Neural cell (in vitro differentiated cells): ENCODE data around the gene LILRB5. TPM values are rescaled to one million over a fixed set of nuclear protein-coding genes. Genes with fewer than 3 reads are reported as not detected.
"Not testable (repeated sequence)": the region's sequence is repeated elsewhere in the genome, so short reads cannot be mapped to it uniquely, and the experiment has no call there.

Experiments used
- H2AFZ ChIP-seq: fragments of 200-600, 300-800 bp; sonication (generic), shearing (Covaris generic); 2 replicates; pipeline ENCODE4 v1.6.0; 2014; ENCODE audit warnings: low read depth, mild to moderate bottlenecking, antibody characterized with exemption, low read length, moderate library complexity
- H3F3A ChIP-seq: fragments of 200-600 bp; shearing (Covaris generic); 2 replicates; pipeline ENCODE4 v1.6.1; 2016; ENCODE audit warnings: mild to moderate bottlenecking, moderate library complexity, mixed read lengths, antibody characterized with exemption, low read length; ENCODE audit not compliant: insufficient read depth, poor library complexity, severe bottlenecking
- H3K27ac ChIP-seq: fragments of 200-600, 300-800 bp; sonication (generic), shearing (Covaris generic); 2 replicates; pipeline ENCODE4 v1.5.1; 2014; ENCODE audit warnings: mild to moderate bottlenecking, low read length, moderate library complexity
- H3K27me3 ChIP-seq: fragments of 300-800, 200-600 bp; sonication (generic), shearing (Covaris generic); 2 replicates; pipeline ENCODE4 v1.6.0; 2014; ENCODE audit warnings: mild to moderate bottlenecking, low read depth, low read length, moderate library complexity; ENCODE audit not compliant: insufficient read depth
- H3K36me3 ChIP-seq: fragments of 300-800, 200-600 bp; sonication (generic), shearing (Covaris generic); 2 replicates; pipeline ENCODE4 v1.5.1; 2014; ENCODE audit warnings: mild to moderate bottlenecking, antibody characterized with exemption, low read length, moderate library complexity; ENCODE audit not compliant: insufficient read depth
- H3K4me2 ChIP-seq: fragments of 300-800, 200-600 bp; sonication (generic), shearing (Covaris generic); 2 replicates; pipeline ENCODE4 v1.6.0; 2014; ENCODE audit warnings: mild to moderate bottlenecking, low read length
- H3K4me3 ChIP-seq: fragments of 300-800, 200-600 bp; sonication (generic), shearing (Covaris generic); 2 replicates; pipeline ENCODE4 v1.5.1; 2014; ENCODE audit warnings: mild to moderate bottlenecking, low read length, moderate library complexity
- H3K79me2 ChIP-seq: fragments of 200-600 bp; shearing (Covaris generic); replicated peaks from 2 replicates; pipeline ENCODE4 v1.6.0; 2014; ENCODE audit warnings: mild to moderate bottlenecking, low read length, moderate library complexity; ENCODE audit not compliant: insufficient read depth
- H3K9ac ChIP-seq: fragments of 300-800, 200-600 bp; sonication (generic), shearing (Covaris generic); 2 replicates; pipeline ENCODE4 v1.6.1; 2016; ENCODE audit warnings: mild to moderate bottlenecking, low read length, mixed read lengths
- H3K9me2 ChIP-seq: fragments of 200-600 bp; shearing (Covaris generic); 2 replicates; pipeline ENCODE4 v1.6.1; 2016; ENCODE audit warnings: mild to moderate bottlenecking, low read length, mixed read lengths; ENCODE audit not compliant: insufficient read depth
- H3K9me3 ChIP-seq: fragments of 200-600, 300-800 bp; sonication (generic), shearing (Covaris generic); 2 replicates; pipeline ENCODE4 v1.6.1; 2016; ENCODE audit warnings: mild to moderate bottlenecking, mixed run types, low read length, moderate library complexity, mixed read lengths
- H4K20me1 ChIP-seq: fragments of 200-600 bp; shearing (Covaris generic); 2 replicates; pipeline ENCODE4 v1.6.1; 2016; ENCODE audit warnings: mild to moderate bottlenecking, mixed run types; ENCODE audit not compliant: insufficient read depth
- CTCF ChIP-seq: fragments of 450-650 bp; IDR thresholded peaks from 2 replicates; pipeline ENCODE4 v1.5.1; 2014; ENCODE audit warnings: antibody characterized with exemption, mild to moderate bottlenecking, moderate library complexity; ENCODE audit not compliant: poor library complexity, severe bottlenecking
- EP300 ChIP-seq: fragments of 450-650 bp; conservative IDR thresholded peaks from 2 replicates; pipeline ENCODE4 v1.6.1; 2014; ENCODE audit warnings: antibody characterized with exemption, mild to moderate bottlenecking, moderate library complexity; ENCODE audit not compliant: poor library complexity, severe bottlenecking
- EZH2 ChIP-seq: fragments of 200-600, 300-800 bp; shearing (Covaris generic), sonication (generic); IDR thresholded peaks from 2 replicates; pipeline ENCODE4 v1.6.1; 2014; ENCODE audit warnings: antibody characterized with exemption, low read length, borderline replicate concordance, mild to moderate bottlenecking; ENCODE audit not compliant: insufficient read depth, poor library complexity, severe bottlenecking
- MXI1 ChIP-seq: fragments of 450-650 bp; conservative IDR thresholded peaks from 2 replicates; pipeline ENCODE4 v1.6.1; 2014; ENCODE audit warnings: antibody characterized with exemption, mild to moderate bottlenecking; ENCODE audit not compliant: poor library complexity, severe bottlenecking
- POLR2AphosphoS5 ChIP-seq: IDR thresholded peaks from 2 replicates; pipeline ENCODE4 v1.6.1; 2012
- RAD21 ChIP-seq: fragments of 450-650 bp; conservative IDR thresholded peaks from 2 replicates; pipeline ENCODE4 v1.6.1; 2014; ENCODE audit warnings: antibody characterized with exemption, mild to moderate bottlenecking, moderate library complexity
- REST ChIP-seq: IDR thresholded peaks from 2 replicates; pipeline ENCODE4 v1.6.1; 2012; ENCODE audit warnings: borderline replicate concordance
- SMC3 ChIP-seq: fragments of 450-650 bp; conservative IDR thresholded peaks from 2 replicates; pipeline ENCODE4 v1.6.1; 2014; ENCODE audit warnings: antibody characterized with exemption, mild to moderate bottlenecking, moderate library complexity; ENCODE audit not compliant: poor library complexity
- TAF1 ChIP-seq: IDR thresholded peaks from 2 replicates; pipeline ENCODE4 v1.6.1; 2012; ENCODE audit warnings: low read depth
- polyA plus RNA-seq: library from polyadenylated mRNA; depleted of rRNA; stranded (reverse); fragments of >200 nt; gene quantifications from 2 replicates; pipeline ENCODE4 v1.2.3, GENCODE V29; 2014

LILRB5 gene
- polyA plus RNA-seq, 1 donor from 2014 or later = not detected

- H3K27ac ChIP-seq = no peak overlapping the region
Observed at GRCh38 chr19:54297759-54298305, 40.8 kb upstream of the LILRB5 start.

GRCh38 chr19:54294539-54294938, 37.5 kb upstream of the LILRB5 start:
- Histone ChIP-seq H3K9me3 (no peaks in the 10 kb centered on the region), H4K20me1 (no peaks in the 10 kb centered on the region), H3K27ac (no peak overlapping the region), H3K79me2 (no peaks in the 10 kb centered on the region), H3K27me3 (no peaks in the 10 kb centered on the region), H3K9me2 (no peaks in the 10 kb centered on the region), H2AFZ (no peak overlapping the region), H3K4me2 (no peak overlapping the region), H3K4me3 (no peak overlapping the region), H3F3A (no peaks in the 10 kb centered on the region), H3K9ac (no peak overlapping the region), H3K36me3 (no peaks in the 10 kb centered on the region)
- TF ChIP-seq SMC3 (no peak), CTCF (no peak), MXI1 (no peak), TAF1 (no peak), POLR2AphosphoS5 (no peak), REST (no peak), RAD21 (no peak), EP300 (no peak), EZH2 (no peak)

More at GRCh38 chr19:54297759-54298305, 40.8 kb upstream of the LILRB5 start:
- Histone ChIP-seq H3K27me3 (no peaks in the 10 kb centered on the region), H3K36me3 (no peaks in the 10 kb centered on the region), H3K79me2 (no peaks in the 10 kb centered on the region), H3K9ac (no peak overlapping the region), H4K20me1 (no peaks in the 10 kb centered on the region), H3K9me3 (no peaks in the 10 kb centered on the region), H2AFZ (no peak overlapping the region), H3K4me3 (no peak overlapping the region), H3F3A (no peaks in the 10 kb centered on the region), H3K4me2 (no peak overlapping the region), H3K9me2 (no peaks in the 10 kb centered on the region)
- TF ChIP-seq EZH2 = no peak
- no peak for TF ChIP-seq TAF1
- TF ChIP-seq MXI1 = no peak
- no peak for TF ChIP-seq REST

- H3K36me3 ChIP-seq, H3K27ac ChIP-seq, H3K9me2 ChIP-seq, H3K9ac ChIP-seq, H3K4me3 ChIP-seq, H3K9me3 ChIP-seq, H3K79me2 ChIP-seq, H3K4me2 ChIP-seq, H3F3A ChIP-seq, H2AFZ ChIP-seq, H4K20me1 ChIP-seq, H3K27me3 ChIP-seq: not testable (repeated sequence)
Observed at GRCh38 chr19:54289160-54289559, 32.1 kb upstream of the LILRB5 start.
